ENCODE measurements around the gene PALB2.
"Not testable (repeated sequence)": the region's sequence is repeated elsewhere in the genome, so short reads cannot be mapped to it uniquely, and the experiment has no call there.

Gene PALB2

DNA sequence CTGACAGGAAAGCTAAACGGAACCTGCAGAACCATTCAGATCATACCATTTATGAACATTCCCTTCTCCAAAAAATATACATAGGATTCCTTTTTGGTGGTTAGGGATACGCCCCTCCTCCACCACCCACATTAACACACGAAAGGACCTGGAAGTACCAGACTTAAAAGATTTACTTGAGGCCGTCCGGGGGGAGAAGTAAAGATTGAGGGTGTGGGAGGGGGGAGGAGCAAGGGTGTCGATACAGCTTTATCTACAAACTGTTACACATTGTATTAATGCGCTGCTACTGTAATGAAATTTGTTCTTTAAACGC, 537 bp downstream of the PALB2 start:
- TF ChIP-seq, protein P1, sequence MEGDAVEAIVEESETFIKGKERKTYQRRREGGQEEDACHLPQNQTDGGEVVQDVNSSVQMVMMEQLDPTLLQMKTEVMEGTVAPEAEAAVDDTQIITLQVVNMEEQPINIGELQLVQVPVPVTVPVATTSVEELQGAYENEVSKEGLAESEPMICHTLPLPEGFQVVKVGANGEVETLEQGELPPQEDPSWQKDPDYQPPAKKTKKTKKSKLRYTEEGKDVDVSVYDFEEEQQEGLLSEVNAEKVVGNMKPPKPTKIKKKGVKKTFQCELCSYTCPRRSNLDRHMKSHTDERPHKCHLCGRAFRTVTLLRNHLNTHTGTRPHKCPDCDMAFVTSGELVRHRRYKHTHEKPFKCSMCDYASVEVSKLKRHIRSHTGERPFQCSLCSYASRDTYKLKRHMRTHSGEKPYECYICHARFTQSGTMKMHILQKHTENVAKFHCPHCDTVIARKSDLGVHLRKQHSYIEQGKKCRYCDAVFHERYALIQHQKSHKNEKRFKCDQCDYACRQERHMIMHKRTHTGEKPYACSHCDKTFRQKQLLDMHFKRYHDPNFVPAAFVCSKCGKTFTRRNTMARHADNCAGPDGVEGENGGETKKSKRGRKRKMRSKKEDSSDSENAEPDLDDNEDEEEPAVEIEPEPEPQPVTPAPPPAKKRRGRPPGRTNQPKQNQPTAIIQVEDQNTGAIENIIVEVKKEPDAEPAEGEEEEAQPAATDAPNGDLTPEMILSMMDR (IDR thresholded peaks at IDR 0.05; ENCODE audit: low read depth, low read length): no peak

DNA sequence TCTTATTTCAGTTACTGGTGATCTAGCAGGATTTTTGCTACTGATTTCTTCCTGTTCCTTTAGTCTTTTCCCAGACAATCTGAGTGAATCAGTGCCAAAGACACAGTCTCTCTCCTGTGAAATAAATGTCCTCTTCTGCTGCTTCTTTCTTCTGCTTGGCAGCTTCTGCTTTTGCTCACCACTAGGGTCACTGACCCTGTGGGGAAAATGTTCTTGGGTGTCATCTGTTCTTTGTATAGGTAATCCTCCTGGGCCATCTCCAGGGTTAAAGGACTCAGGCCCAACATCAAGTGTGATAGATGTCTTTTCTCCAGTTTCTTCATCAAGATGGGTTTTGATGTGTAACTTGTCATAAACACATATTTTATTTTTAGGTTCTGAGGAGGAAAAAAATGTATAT, 5.2 kb downstream of the PALB2 start:
- DNase-seq (ENCODE audit: extremely low read depth, low read depth): no peak
- TF ChIP-seq, protein P1 (IDR thresholded peaks at IDR 0.05; ENCODE audit: low read depth, low read length): no peak

More for the DNA sequence above, 537 bp downstream of the PALB2 start:
- DNase-seq (ENCODE audit: extremely low read depth, low read depth): no peak

DNA sequence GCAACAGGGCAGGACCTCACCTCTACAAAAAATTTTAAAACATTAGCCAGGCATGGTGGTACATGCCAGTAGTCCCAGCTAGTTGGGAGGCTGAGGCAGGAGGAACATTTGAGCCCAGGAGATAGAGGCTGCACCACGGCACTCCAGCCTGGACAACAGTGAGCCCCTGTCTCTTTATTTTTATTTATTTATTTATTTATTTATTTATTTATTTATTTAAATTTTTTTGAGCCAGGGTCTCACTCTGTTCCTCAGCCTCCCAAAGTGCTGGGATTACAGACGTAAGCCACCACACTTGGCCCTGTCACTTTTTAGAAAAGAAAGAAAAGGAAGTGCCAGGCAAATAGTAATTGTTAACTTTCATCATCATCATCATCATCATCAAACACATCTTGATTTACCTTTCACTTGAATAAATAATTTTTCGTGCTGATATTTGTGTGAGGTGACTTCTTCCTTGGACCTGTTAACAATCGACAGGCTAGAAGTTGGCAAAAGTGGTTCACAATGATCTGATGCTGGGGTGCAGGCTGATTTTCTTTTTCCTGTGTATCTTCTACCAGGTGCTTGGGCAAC, 6.6 kb downstream of the PALB2 start:
- TF ChIP-seq, protein P1 (IDR thresholded peaks at IDR 0.05; ENCODE audit: low read depth, low read length): no peak
- no peak for DNase-seq (ENCODE audit: extremely low read depth, low read depth)

DNA sequence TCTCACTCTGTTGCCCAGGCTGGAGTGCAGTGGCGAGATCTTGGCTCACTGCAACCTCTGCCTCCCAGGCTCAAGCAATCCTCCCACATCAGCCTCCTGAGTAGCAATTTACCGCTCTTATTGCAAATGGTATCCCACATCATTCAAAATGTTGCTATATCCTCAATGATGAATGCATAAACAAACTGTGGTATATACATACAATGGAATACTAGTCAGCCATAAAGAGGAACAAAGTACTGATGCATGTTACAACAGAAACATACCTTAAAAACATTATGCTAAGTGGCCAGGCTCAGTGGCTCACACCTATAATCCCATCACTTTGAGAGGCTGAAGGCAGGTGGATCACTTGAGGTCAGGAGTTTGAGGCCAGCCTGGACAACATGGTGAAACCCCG, 9.2 kb downstream of the PALB2 start:
- DNase-seq (ENCODE audit: extremely low read depth, low read depth): not testable (repeated sequence)

DNA sequence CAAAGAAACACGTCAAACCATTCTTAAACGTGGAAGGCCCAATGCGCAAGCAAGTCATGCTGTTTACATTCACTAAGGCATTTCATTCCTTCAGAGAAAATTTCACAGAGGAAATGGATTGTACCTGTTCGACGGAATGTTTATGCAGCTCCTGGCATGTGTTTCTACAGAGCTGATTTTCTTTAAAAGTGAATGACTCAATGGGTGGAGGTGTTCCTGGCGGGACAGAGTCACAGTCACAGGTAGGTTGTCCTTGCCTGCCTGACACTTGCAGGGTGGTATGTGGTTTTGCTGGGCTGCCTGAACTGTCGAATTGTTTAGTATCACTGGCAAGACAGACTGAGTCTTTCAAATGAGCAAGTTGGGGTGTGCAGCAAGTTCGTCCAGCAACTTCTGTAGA, 11.6 kb downstream of the PALB2 start:
- TF ChIP-seq, protein P1 (IDR thresholded peaks at IDR 0.05; ENCODE audit: low read depth, low read length): no peak
- DNase-seq (ENCODE audit: extremely low read depth, low read depth): no peak

DNA sequence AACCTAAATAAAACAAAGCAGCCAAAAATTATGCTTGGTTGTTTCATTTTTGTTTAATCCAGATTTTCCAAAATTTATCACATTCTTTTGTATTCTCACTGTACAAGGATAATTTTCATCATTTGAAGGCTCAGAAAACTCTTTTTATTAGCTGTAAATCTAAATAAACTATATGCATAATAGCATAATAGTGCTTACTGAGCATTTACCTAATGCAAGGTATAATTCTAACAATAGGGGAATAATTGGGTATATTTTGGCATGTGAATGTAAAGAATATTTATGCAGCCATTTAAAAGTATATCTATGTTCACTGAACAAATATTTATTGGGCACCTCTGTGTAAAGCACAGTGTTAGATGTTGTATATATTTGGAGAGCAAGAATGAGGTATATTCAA, 17.0 kb downstream of the PALB2 start:
- TF ChIP-seq, protein P1 (IDR thresholded peaks at IDR 0.05; ENCODE audit: low read depth, low read length): no peak
- no peak for DNase-seq (ENCODE audit: extremely low read depth, low read depth)

DNA sequence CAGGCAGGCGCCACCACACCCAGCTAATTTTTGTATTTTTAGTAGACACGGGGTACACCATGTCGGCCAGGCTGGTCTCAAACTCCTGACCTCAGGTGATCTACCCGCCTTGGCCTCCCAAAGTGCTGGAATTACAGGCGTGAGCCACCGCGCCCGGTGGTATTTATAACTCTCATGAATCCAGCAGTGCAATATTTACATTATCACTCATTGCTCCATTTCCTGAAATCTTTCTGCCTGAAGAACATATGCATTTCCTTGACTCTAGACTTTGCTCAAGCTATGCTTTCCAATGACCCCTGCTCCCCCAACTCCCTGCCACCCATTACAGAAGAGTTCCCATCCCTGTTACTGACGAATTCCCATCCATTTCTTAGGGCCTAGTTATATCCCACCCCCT, 25.3 kb downstream of the PALB2 start:
- no peak for DNase-seq (ENCODE audit: extremely low read depth, low read depth)
- TF ChIP-seq, protein P1 (IDR thresholded peaks at IDR 0.05; ENCODE audit: low read depth, low read length): no peak

DNA sequence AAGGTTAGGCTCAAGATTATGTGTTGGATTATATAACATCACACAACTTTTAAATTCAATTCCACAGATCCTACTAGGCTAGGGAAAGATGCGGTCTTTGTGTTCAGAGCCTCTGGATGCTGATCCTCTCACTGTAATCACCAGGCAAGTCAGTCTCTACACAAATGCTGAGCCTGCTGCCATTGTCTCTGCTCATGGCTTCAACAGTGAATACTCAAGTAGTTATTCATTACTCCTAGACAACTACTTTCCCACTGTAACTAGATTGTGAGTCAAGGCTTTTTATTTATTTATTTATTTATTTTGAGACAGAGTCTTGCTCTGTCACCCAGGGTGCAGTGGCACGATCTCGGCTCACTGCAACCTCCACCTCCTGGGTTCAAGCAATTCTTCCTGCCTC, 29.2 kb downstream of the PALB2 start:
- DNase-seq (ENCODE audit: extremely low read depth, low read depth): no peak

DNA sequence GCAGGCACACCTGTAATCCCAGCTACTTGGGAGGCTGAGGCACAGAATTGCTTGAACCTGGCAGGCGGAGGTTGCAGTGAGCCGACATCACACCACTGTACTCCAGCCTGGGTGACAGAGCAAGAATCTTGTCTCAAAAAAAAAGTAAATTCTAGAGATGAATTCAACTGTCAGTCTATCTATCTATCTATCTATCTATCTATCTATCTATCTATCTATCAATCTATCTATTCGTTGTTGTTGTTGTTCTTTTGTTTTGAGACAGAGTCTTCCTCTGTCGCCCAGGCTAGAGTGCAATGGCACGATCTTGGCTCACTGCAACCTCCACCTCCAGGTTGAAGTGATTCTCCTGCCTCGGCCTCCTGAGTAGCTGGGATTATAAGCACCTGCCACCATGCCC, 30.2 kb downstream of the PALB2 start:
- not testable (repeated sequence) for DNase-seq (ENCODE audit: extremely low read depth, low read depth)

More for the DNA sequence above, 29.2 kb downstream of the PALB2 start:
- TF ChIP-seq, protein P1 (IDR thresholded peaks at IDR 0.05; ENCODE audit: low read depth, low read length): no peak

Data from AG09319 (cell line).